GM21825 (cell line): Measurements from ENCODE around the gene NCOA1.
A peak's percentile ranks its signal among the peaks of the same experiment; 100 is the strongest.
"Not testable (repeated sequence)": the region's sequence is repeated elsewhere in the genome, so short reads cannot be mapped to it uniquely, and the experiment has no call there.

Experiments
- ATAC-seq: cut with Tn5 transposase; IDR thresholded peaks from one replicate; pipeline ENCODE4 v1.9.1; 2021; ENCODE audit warnings: mild to moderate bottlenecking, moderate library complexity; ENCODE audit not compliant: unreplicated experiment

NCOA1 gene

DNA sequence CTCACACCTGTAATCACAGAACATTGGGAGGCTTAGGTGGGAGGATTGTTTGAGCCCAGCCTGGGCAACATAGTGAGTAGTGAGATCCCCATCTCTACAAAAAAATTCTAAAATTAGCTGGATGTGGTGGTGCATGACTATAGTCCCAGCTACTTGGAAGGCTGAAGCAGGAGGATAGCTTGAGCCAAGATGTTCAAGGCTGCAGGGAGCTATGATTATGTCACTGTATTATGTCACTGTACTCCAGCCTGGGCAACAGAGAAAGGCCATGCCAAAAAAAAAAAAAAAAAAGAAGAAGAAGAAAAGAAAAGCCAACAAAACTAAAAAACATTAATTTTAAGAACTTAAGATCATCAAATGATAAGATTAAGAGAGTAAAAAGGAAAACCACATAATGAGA lies 17.4 kb upstream of the NCOA1 start:
- ATAC-seq = no peak

DNA sequence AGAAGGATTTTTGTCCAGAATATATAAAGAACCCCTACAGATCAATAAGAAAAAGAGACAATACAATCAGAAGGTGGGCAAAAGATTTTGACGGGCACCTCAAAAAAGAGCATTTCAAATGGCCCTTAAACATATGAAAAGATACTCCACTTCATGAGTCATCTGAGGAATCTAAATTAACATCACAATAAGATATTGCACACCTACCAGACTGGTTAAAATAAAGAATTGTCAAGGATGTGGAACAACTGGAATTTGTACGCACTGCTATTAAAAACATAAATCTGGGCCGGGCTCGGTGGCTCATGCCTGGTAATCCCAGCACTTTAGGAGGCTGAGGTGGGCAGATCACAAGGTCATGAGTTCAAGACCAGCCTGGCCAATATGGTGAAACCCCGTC lies 17.0 kb upstream of the NCOA1 start:
- no peak for ATAC-seq

GRCh38 chr2:24477229-24477628 lies 13.8 kb upstream of the NCOA1 start:
- no peak for ATAC-seq

GRCh38 chr2:24478243-24478642 lies 12.8 kb upstream of the NCOA1 start:
- no peak for ATAC-seq

DNA sequence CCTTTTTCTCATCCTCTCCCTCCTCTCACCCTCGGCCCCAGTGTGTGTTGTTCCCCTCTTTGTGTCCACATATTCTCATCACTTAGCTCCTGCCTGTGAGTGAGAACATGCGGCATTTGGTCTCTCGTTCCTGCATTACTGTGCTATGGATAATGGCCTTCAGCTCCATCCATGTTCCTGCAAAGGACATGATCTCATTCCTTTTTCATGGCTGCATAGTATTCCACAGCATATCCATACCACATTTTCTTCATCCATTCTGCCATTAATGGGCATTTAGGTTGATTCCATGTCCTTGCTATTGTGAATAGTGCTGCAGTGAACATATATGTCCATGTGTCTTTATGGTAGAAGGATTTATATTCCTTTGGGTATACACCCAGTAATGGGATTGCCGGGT lies 10.8 kb upstream of the NCOA1 start:
- ATAC-seq = no peak

DNA sequence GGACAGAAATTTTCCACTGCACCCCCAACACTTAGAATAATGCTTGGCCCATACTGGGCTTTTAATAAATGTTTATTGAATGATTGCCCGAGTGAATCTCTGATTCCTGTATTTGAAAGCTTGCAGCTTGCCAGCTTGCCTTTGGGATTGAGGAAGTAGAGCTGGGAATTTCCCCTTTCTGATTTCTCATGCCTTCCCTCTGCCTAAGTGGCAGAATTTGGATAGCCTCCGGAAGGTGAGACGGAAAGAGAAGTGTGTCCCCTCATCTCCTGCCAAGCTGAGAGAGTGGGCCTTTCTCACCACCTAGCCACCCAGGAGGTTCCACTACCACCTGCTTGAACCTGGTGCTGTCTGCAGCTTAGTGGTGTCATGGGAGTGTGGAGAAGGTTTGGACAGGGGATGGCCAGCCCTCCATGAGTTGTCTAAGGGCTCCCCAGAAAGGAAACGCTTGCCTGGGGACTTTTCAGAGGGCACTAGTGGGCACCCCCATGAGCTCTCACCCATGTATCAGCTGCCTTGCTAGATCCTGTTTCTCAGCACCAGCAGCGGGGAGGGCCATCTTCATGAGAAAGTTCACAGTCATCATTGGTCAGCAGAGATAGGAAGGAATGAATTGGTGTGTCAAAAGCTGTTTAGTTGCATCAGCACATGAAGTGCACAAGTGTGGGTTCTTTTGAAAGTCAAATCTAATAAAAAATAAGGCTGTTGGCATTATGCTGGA lies 8.6 kb upstream of the NCOA1 start:
- ATAC-seq = no peak

DNA sequence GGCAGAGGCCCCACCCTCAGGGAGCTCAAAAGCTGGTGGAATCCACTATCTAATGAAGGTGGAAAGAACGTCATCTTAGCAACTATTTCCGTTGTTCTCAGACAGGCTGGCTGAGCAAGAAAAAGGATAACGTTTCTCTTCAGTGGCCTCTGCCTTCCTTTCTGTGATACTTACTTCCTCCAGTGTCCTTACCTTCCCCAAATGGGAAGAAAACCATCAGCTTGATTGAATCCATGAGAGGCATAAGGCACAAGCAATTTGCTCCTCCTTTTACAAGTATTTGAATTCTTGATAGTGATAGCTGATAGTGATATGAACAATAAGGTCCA lies 8.1 kb upstream of the NCOA1 start:
- no peak for ATAC-seq

DNA sequence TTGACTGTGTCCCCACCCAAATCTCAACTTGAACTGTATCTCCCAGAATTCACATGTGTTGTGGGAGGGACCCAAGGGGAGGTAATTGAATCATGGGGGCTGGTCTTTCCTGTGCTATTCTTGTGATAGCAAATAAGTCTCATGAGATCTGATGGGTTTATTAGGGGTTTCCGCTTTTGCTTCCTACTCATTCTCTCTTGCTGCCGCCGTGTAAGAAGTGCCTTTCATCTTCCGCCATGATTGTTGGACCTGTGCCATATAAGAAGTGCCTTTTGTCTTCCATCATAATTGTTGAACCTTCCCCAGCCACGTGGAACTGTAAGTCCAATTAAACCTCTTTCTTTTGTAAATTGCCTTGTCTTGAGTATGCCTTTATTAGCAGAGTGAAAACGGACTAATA lies 6.4 kb upstream of the NCOA1 start:
- not testable (repeated sequence) for ATAC-seq

GRCh38 chr2:24485197-24485596 lies 5.9 kb upstream of the NCOA1 start:
- ATAC-seq = no peak

- no peak for ATAC-seq
Measured at GRCh38 chr2:24486636-24487205, 4.3 kb upstream of the NCOA1 start.

DNA sequence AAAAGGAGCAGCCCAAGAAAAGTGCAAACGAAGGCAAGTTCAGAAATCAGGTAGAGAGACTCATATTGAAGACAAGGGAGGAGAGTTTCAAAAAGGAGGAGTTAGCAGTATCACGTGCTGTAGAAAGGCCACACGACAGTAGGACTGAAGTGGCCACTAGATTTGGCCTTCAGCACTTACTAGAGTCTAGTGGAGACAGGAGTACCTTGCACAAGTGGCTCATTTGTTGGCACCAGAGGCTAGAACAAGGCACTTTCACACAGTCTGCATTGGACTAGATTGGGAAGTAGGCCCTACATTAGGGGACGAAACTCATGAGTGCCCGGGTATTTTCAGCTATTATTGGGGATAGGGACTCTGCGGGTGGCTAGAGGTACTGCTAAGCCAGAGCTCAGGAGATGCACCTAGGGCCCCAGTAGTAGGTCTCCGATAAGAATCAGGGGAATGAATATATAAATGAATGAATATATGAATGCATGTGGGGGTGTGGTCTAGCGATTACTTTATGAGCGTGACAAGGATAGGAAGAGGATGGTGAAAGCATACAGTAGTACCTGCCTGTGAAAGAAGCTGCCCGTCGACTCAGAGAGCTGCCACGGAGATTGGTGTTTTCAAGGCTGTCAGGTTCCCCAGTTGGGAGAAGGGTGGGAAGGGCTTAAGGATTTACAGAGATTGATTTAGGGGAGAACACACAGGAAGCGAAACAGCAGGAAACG lies 1.4 kb upstream of the NCOA1 start:
- ATAC-seq = no peak

- no peak for ATAC-seq
Measured at GRCh38 chr2:24490181-24490689, 819 bp upstream of the NCOA1 start.

DNA sequence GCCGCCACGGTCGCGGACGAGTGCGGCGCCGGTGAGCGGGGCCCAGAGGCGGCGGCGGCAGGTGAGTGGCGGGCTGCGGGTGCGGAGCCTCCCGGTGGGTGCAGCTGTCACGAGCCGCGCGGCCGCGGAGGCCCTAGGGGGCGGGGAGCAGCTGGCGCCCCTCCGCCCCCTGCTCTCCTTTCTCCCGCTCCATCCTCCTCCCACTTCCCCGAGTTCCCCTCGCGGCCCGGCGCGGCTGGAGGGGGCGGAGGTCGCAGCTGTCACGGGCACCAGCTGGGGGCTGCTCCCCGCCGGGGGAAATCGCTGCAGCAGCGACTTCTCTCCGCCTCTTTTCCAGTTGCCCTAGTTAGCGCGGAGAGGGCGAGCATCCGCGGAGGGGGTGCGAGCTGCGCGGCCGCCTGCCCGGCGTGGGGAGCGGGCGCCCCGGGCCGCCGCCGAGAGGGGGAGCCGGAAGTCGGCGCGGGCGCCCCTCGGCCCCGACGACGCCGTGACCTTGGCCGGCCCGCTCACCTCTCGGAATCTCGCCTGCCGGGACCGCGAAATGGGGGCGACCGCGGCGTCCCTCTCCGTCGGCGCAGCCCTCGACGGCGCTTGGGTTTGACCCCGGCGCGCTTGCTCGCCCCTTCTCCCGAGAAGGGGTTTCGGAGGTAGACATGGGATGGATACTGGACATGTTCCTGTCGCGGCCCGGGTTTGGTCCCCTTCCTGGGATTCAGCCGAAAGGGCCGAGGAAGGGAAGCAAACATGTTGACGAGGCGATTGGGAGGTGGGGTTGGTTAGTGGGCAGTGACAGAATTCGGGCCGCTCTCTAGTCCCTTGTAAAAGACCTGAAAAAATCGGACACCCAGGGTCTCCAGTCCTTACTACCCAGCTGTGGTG lies 727 bp downstream of the NCOA1 start:
- peak; percentile 36 for ATAC-seq

DNA sequence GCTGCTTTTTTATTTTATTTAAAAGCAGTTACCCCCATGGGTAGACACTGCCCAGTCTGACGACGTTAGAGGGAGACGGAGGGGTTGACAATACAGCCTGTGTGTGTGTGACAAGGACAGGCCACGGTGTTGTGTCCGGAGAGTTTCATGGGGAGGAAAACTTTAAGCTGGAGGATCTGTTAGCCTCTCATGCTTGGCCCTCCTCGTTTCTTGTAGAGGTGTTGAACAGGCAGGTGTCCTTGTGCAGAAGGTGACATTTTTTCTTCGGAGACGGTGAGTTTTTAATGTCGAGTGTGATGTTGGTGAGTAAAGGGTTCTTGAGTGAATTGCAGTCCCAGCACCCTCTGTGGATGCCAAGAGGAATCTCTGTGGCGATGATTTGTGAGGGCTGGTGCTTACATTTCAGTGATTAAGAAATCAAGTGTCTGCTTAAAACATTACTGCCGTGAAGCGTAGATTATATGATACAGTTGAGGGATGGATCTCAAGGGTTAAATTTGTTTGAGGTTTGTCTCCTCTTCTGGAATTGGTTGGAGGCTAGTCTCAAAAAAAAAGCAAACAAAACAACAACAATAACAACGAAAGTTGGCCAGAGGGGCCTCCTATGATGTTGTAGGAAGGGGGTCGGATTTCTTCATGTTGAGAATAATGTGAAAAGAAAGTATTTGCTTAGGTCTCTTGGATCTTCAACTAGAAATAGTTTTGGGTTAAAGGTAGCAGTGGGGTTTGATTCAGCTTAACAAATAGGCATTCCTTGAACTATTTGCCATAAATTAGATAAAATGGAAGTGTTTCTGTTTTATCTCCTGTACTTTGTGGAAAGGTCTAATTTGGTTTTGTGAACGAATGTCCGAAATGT lies 1.6 kb downstream of the NCOA1 start:
- no peak for ATAC-seq

- no peak for ATAC-seq
Measured at GRCh38 chr2:24493713-24494112, 2.7 kb downstream of the NCOA1 start.

- no peak for ATAC-seq
Measured at GRCh38 chr2:24494410-24494809, 3.4 kb downstream of the NCOA1 start.

DNA sequence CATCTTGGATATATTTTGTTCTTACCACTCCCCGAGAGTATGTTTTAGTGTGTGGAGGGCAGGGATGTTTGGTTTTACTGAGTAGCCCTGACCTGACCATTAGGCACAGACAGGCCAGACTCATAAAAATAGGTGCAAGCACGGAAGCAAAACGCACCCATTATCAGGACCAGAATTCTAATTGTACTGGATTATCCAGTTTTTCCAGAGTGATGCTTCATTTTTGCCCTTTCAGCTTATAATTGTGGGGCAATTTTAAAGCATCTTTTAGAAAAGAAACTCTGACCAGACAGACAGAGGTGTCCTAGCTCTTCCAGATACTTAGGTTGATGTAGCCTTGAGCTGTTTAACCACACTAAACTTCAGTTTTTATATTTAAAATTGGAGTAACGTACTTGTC lies 4.4 kb downstream of the NCOA1 start:
- no peak for ATAC-seq

DNA sequence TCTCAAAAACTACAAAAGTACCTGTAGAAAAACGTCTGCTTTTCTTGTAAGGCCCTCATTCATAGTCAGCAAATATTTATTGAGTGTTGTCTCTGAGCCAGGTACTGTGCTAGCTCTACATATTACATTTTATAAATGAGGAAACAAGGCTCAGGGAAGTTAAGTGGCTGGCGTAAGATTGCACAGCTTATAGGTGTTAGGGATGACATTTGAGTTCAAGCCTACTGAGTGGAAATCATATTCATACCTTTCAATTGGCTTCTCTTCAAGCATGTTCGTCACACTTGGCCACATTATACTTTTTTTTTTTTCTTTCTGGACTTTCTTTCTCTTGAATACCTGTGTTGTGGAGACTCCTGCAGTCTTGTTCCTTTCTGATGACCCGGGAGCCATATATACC lies 5.9 kb downstream of the NCOA1 start:
- no peak for ATAC-seq

DNA sequence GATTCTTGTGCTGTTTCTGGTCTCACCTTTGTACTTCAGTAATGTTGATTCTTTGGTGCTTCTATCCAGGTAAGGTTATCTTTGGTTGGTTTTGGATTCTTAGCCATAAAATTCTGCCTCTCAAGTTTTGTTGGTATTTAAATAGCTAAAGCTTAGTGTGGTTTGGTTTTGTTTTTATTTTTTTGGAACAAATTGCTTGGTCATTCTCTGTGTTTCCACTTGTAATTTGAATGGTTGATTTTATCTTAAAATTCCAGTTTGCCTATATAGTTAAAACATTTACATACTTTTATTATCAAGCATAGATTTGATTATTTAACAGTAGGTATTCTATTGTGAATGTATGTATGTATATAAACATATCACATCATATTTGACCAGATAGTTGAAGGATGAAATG lies 6.6 kb downstream of the NCOA1 start:
- ATAC-seq = no peak

DNA sequence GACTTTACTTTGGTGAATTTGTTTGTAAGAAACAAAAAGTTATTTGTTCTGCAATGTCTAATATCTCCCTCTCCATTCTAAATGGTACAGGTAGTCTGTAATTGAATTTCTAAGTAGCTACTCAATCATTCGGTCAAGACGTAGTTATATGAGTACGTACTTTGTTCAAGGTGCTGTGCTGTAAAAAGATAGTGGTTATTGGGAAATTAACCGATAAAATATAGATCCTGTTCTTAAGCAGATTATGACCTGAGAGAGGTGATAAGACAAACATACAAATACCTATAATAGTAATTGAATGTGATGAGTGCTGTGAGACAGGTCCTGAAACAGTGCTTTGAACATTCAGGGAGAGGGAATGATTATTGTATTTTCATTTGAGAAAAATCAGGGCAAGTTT lies 7.1 kb downstream of the NCOA1 start:
- ATAC-seq = no peak
